Transverse colon (tissue), 4 donors: ENCODE measurements around the gene PGBD4.

ENCODE experiments used
- CTCF ChIP-seq, 5 experiments: fragments of 200-600 bp in 3 of 5; fragments of 450-650 bp in 2 of 5; sonication (generic) in 3 of 5; IDR thresholded peaks; 1 replicate in 2 of 5; 2 replicates in 3 of 5; pipeline ENCODE4 v1.5.1; 2016 to 2017; ENCODE audit warnings: antibody characterized with exemption in 5 of 5, inconsistent platforms in 3 of 5, mild to moderate bottlenecking in 2 of 5, moderate library complexity in 1 of 5
- POLR2A ChIP-seq: fragments of 450-650 bp; IDR thresholded peaks from one replicate; pipeline ENCODE4 v1.6.1; 2016; ENCODE audit warnings: antibody characterized with exemption, mild to moderate bottlenecking, moderate library complexity
- POLR2AphosphoS5 ChIP-seq, 3 donors: sonication (generic); formaldehyde crosslinking; IDR thresholded peaks; one replicate each; pipeline ENCODE4 v1.6.1; 2016; ENCODE audit warnings: antibody characterized with exemption in 3 of 3

- no peak for TF ChIP-seq CTCF (IDR thresholded peaks at IDR 0.05)
- no peak for TF ChIP-seq POLR2AphosphoS5 (IDR thresholded peaks at IDR 0.05)
- TF ChIP-seq POLR2A: no peak
Observed at GRCh38 chr15:34059946-34060345, 41.9 kb upstream of the PGBD4 start.
